ENCODE results near the gene SRM.
A peak's percentile ranks its signal among the peaks of the same experiment; 100 is the strongest.

SRM gene

GRCh38 chr1:11012260-11013159 is 47.3 kb downstream of the SRM start, which contains the start of gene TARDBP:
TARDBP (plus strand) TSS chr1:11012654; CDS start chr1:11013728, 1,074 bp downstream.
- peak; percentile 77 for DNase-seq
